ENCODE results near the gene MINDY4. TPM values are rescaled to one million over a fixed set of nuclear protein-coding genes. Genes with fewer than 3 reads are reported as not detected.

Gene MINDY4
- total RNA-seq, 1 donor from 2014 or later: 14.3 TPM

DNA sequence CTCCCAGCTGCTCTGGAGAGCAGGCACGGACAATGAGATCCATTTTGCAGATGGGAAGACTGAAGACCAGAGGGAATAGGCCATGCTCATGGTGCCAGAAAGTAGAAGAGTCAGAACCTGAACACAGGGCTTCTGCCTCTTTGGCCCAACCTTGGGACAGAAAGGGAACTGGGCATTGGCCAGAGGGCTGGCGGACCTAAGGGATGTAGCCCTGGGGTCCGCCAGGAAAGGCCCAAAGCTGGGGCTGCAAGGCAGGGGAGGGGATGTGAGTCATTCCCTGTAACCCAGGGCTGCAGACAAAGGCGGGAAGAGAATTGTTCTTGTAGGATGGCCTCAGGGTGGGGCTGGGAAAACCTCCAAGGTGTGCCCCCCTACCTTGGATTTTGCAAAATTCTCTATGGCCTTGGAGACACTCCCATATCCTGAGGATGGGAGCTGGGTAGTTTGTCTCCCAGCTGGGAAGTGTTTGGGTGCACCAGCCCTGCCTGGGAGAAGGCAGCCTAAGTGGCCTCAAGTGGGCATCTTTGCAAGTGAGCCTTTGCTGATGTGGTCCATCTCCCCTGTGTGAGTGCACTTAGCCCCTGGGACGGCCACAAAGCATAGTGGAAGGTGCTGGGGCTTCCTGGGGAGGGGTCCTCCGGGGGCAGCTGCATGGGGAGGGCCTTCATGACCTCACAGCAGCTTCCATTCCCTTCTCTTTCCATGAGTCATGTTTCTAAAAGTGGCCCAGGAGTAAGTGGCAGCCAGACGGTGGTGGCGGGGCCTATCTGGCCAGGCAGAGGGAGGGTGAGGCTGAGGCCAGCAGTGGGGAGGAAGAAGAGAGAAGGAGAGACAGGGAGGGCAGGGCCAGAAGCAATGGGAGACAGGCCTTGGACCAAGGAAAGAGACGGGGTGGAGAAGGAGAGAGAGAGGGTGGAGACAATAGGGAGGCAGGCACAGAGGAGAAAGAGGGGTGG, 149.6 kb downstream of the MINDY4 start:
- no peak for DNase-seq (ENCODE audit: low spot score, unreplicated experiment)
- no peaks in the 10 kb centered on the region for H3K36me3 Mint-ChIP-seq (ENCODE audit: insufficient read depth)
- H3K4me3 Mint-ChIP-seq (ENCODE audit: low read depth): no peak overlapping the region
- H3K27ac Mint-ChIP-seq: no peak overlapping the region
- peaks cover 3% of the 10 kb centered on the region for H3K27me3 Mint-ChIP-seq
- H3K9me3 Mint-ChIP-seq (ENCODE audit: low read depth): no peaks in the 10 kb centered on the region
- H3K4me1 Mint-ChIP-seq (ENCODE audit: low read depth): peaks cover 9% of the 10 kb centered on the region
- TF ChIP-seq, protein P1, sequence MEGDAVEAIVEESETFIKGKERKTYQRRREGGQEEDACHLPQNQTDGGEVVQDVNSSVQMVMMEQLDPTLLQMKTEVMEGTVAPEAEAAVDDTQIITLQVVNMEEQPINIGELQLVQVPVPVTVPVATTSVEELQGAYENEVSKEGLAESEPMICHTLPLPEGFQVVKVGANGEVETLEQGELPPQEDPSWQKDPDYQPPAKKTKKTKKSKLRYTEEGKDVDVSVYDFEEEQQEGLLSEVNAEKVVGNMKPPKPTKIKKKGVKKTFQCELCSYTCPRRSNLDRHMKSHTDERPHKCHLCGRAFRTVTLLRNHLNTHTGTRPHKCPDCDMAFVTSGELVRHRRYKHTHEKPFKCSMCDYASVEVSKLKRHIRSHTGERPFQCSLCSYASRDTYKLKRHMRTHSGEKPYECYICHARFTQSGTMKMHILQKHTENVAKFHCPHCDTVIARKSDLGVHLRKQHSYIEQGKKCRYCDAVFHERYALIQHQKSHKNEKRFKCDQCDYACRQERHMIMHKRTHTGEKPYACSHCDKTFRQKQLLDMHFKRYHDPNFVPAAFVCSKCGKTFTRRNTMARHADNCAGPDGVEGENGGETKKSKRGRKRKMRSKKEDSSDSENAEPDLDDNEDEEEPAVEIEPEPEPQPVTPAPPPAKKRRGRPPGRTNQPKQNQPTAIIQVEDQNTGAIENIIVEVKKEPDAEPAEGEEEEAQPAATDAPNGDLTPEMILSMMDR (IDR thresholded peaks at IDR 0.05; ENCODE audit: unreplicated experiment): no peak

DNA sequence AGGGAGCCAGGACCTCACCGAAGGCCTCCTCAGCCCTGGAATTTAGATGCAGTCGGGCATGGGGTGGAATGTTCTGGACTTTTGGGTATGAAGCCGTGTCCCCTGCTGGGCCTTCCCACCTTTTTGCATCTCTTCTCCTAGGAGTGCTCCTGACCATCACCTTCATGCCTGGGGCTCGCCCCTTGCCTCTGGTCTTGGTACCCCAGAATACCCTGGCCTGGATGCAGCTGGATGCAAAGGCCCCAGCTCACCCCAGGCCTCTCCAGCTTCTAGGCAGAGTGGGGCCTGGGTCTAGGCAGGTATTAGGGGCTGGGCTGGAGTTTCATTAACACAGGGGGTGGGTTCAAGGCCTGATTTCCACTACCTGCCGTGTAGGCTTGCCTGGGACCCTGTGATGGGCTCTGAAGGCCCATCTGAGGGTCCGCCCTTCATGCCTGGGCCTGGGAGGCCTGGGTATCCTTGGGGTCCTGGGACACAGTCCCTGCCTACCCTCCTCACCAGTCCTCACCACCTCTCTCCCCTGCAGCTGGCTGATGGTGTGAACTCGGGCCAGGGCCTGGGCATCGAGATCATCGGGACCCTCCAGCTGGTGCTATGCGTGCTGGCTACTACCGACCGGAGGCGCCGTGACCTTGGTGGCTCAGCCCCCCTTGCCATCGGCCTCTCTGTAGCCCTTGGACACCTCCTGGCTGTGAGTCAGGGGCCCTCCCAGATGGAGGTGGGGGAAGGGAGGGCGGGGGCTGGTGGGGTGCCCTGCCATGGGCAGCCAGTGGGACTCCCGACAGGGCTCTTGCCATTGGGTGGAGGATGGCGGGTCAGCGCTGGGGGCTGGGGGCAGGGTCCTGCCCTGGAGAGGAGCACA, 150.6 kb downstream of the MINDY4 start:
- Mint-ChIP-seq H3K27me3 (peaks cover 3% of the 10 kb centered on the region), H3K9me3 (ENCODE audit: low read depth) (no peaks in the 10 kb centered on the region), H3K4me1 (ENCODE audit: low read depth) (peaks cover 6% of the 10 kb centered on the region), H3K27ac (no peak overlapping the region), H3K4me3 (ENCODE audit: low read depth) (no peak overlapping the region), H3K36me3 (ENCODE audit: insufficient read depth) (no peaks in the 10 kb centered on the region)
- DNase-seq (ENCODE audit: low spot score, unreplicated experiment): no peak
- TF ChIP-seq, protein P1 (IDR thresholded peaks at IDR 0.05; ENCODE audit: unreplicated experiment): no peak

DNA sequence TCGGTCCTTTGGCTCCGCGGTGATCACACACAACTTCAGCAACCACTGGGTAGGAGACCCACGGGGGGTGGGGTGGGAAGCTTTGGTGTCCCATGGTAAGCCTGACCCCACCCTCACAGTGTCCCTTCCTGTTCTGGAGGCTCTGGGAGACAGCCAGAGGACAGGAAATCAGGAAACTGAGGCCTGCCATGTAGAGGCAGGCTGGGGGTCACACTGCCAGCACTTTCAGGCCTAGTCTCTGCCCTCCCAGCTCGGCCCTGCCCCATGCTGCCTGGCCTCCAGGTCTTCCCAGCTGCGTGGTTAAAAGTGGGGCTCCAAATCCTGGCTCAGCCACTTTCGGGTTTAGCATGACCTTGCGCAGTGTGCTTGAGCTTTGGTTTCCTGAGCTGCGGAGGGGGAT, 151.4 kb downstream of the MINDY4 start:
- Mint-ChIP-seq H3K9me3 (ENCODE audit: low read depth) (no peaks in the 10 kb centered on the region), H3K36me3 (ENCODE audit: insufficient read depth) (no peaks in the 10 kb centered on the region), H3K4me3 (ENCODE audit: low read depth) (no peak overlapping the region), H3K27ac (no peak overlapping the region), H3K27me3 (peaks cover 3% of the 10 kb centered on the region), H3K4me1 (ENCODE audit: low read depth) (no peaks in the 10 kb centered on the region)
- TF ChIP-seq, protein P1 (IDR thresholded peaks at IDR 0.05; ENCODE audit: unreplicated experiment): no peak
- DNase-seq (ENCODE audit: low spot score, unreplicated experiment): no peak

DNA sequence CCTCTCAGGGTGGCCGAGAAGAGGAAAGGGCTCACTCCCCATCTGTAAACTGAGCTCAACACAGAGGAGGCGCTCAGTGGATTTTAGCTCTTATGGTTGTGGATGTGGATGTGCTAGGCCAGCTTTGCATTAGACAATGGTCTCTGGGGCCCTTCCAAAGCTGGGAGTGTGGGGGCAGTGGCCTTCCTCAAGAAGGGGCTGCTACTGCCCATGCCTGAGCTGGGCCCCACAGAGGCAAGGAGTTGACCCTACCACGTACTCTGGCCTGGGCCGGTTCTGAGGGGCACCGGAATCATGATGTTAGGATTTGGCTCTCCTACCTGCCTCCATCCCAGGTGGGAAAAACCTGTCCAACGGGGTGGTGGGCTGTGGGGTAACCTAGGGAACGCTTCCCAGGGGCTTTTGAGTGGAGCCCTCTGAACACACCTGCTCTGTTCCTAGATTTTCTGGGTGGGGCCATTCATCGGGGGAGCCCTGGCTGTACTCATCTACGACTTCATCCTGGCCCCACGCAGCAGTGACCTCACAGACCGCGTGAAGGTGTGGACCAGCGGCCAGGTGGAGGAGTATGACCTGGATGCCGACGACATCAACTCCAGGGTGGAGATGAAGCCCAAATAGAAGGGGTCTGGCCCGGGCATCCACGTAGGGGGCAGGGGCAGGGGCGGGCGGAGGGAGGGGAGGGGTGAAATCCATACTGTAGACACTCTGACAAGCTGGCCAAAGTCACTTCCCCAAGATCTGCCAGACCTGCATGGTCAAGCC, 152.0 kb downstream of the MINDY4 start:
- H3K27me3 Mint-ChIP-seq: peaks cover 3% of the 10 kb centered on the region
- no peak for DNase-seq (ENCODE audit: low spot score, unreplicated experiment)
- H3K4me3 Mint-ChIP-seq (ENCODE audit: low read depth): no peak overlapping the region
- H3K36me3 Mint-ChIP-seq (ENCODE audit: insufficient read depth): no peaks in the 10 kb centered on the region
- TF ChIP-seq, protein P1 (IDR thresholded peaks at IDR 0.05; ENCODE audit: unreplicated experiment): no peak
- H3K4me1 Mint-ChIP-seq (ENCODE audit: low read depth): no peaks in the 10 kb centered on the region
- no peak overlapping the region for H3K27ac Mint-ChIP-seq
- no peaks in the 10 kb centered on the region for H3K9me3 Mint-ChIP-seq (ENCODE audit: low read depth)

All from progenitor cell of endocrine pancreas (in vitro differentiated cells).